IPS-18c (cell line): Measurements from ENCODE around the gene MRNIP.
A peak's percentile ranks its signal among the peaks of the same experiment; 100 is the strongest.

ENCODE experiments used
- H3K4me3 ChIP-seq: 2 replicates; pipeline ENCODE4 v1.7.0; 2013; ENCODE audit warnings: low read depth, mild to moderate bottlenecking, low read length, moderate library complexity; ENCODE audit not compliant: insufficient read depth
- H3K9me3 ChIP-seq: one replicate; pipeline ENCODE4 v1.6.1; 2013; ENCODE audit warnings: mild to moderate bottlenecking, low read length, moderate library complexity; ENCODE audit not compliant: control insufficient read depth, insufficient read depth

The MRNIP gene

GRCh38 chr5:179804555-179804947, 54.1 kb downstream of the MRNIP start:
- H3K4me3 ChIP-seq: 0 out of 2 replicates have a peak overlapping the region, but pooled peaks have one; percentile 5

DNA sequence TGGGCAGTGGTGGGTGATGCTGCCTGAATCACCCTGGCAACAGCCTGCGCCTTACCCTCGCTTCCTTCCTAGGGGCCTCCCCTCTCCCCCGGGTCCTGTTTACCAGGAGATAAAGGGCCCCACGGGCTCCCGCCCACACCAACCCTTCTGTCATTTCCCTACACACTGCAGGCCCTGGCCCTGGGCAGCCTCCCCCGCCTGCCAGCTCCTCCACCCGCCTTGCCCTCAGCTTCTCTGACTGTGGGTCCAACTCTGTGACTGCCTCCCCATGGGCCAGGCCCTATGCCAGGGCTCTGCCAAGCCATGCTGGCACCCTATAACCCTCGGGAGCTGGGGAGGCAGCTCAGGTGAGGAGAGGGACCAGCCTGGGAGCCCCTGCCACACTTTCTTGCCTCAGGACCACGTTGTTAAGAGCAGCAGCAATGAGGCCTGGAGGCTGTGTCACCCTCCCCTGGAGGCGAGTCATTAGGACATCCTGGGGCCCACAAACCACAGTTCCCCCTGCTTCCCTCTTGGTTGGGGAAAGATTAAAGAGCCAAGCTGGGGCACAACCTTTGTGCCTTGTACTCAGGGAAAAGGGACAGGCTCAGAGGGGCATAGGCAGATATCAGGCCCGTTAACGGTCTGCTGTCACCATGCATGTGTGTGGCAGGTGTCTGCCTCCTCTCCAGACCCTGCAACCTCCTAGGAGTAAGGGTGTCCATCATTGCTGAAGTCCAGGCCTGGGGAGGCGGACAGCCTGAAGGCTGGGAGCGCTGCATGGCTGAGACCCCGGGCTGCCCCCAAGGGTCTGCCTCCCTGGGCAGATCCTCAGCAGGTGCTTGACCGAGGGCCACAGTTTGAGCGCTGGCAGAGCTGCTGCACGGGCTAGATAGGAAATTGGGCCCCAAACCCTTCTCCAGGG, 54.7 kb downstream of the MRNIP start:
- H3K4me3 ChIP-seq: no peak overlapping the region

More at GRCh38 chr5:179804555-179804947, 54.1 kb downstream of the MRNIP start:
- H3K9me3 ChIP-seq: no peaks in the 10 kb centered on the region

GRCh38 chr5:179802950-179803562, 55.6 kb downstream of the MRNIP start:
- H3K4me3 ChIP-seq: no peak overlapping the region; the same call in 1 of the 2 replicates

More for the DNA sequence above, 54.7 kb downstream of the MRNIP start:
- H3K9me3 ChIP-seq: no peaks in the 10 kb centered on the region

DNA sequence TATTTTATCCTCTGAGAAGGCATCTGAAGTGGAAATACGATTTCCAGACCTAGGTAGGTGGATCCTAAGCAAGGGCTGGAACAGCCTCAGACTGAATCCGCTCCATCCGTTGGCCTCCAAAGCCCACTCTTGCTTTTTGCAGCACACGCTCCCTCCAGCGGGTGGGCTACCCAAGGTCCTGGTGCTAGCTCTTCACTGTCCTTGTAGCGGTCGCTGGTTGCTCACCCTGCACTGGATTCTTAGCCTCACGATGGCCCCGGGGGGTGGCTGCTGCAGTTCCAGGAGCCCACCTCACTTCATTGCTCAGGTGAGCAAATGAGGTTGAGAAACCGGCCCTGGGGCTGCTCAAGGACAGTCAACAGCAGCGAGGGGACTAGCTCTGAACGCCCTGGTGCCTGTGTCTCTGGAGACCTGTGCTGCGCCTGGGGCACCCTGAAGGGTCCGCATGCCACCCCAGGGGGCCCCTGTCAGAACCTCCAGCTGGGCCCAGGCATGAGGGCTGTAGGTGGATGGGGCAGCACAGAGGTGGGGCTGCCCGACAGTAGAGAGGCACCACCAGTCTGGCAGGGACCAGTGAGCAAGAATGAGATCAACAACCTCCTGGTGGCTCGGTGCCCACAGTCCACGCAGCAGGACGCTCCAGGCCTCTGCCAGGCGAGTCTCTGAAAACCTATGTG, 56.3 kb downstream of the MRNIP start:
- H3K9me3 ChIP-seq: no peaks in the 10 kb centered on the region
- H3K4me3 ChIP-seq: no peak overlapping the region; the same call in 1 of the 2 replicates

More at GRCh38 chr5:179802950-179803562, 55.6 kb downstream of the MRNIP start:
- no peaks in the 10 kb centered on the region for H3K9me3 ChIP-seq

DNA sequence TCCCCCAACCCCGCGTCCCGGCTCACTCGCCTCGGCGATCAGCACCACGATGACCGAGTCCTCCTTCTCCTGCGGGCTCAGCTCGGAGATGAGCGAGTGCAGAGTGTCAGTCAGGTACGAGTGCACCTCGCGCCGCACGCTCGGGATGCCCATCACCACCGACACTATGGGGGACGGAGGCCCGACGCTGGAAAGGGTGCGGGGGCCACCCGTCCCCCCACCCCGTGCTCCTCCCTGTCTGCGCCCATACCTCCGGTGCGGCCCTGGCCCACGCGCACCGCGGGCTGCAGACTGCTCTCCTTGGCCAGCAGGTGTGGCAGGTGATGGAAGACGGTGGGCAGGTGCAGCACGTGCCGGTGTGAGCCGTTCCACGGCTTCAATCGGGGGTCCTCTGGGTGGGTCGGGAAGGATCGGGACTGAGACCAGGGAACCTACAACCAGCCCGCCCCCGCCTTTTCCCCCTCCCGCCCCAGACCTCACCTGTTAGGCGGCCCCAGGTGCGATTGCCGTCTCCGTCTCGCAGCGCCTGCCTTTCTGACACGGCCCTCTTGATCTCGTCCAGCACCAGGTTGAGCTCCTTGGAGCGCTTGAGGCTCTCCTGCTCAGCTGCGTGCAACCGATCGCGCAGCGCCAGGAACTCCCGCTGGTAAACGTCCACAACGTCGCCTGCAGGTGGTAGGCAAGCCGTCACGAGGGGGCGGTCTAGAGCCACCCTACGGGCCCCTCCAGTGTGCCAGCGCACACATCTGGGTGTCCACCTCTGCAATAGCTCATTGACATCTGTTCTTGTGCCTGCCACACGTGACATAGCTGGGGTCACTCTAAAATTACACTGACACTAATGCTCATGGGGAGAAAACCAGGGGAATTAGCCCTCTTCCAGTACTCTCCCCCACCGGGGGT, 57.1 kb downstream of the MRNIP start:
- H3K9me3 ChIP-seq: no peaks in the 10 kb centered on the region
- H3K4me3 ChIP-seq: no peak overlapping the region

GRCh38 chr5:179800696-179801201, 57.9 kb downstream of the MRNIP start:
- Histone ChIP-seq H3K9me3 (no peaks in the 10 kb centered on the region), H3K4me3 (no peak overlapping the region)

- H3K9me3 ChIP-seq: no peaks in the 10 kb centered on the region
- H3K4me3 ChIP-seq: no peak overlapping the region
Observed at GRCh38 chr5:179800071-179800695, 58.4 kb downstream of the MRNIP start.

GRCh38 chr5:179799644-179799973, 59.0 kb downstream of the MRNIP start:
- Histone ChIP-seq H3K4me3 (no peak overlapping the region), H3K9me3 (no peaks in the 10 kb centered on the region)

DNA sequence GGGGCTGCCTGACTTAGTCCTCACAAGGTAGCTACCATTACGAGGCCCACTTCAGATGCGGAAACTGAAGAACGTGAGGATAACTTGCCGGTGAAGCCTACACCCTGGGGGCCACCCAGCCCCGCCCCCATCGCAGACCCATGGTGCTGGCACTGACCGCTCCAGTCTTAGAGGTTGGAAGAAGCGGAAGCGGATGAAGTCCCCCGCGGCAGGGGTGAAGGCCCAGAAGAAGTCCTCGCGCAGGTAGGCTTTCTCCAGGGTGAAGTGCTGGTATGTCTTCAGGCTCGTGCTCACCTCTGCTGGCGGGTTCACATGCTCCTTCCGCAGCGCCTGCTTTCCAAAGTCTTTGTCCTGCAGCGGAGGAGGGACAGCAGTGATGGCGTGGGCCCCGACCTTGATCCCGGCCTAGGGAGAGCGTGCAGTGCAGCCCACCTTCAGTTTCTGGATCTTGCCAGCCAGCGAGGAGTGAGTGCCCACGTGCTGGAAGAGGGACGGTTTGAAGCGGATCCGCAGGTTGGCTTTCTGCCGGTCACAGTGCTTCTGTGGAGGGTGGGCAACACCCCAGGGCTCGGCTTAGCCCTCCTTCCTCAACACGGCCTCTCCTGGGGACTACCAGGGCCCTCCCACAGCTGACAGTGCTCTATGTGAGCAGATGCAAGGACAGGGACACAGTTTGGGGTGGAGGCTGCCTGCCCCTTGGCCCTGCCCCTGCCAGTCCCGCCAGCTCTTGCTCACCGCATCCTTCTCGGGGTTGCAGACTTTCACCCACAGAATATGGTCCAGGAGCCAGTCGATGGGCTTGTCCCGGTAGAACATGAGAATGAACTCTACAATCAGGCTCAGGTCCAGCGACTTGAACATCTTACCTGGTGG, 59.6 kb downstream of the MRNIP start:
- Histone ChIP-seq H3K9me3 (no peaks in the 10 kb centered on the region), H3K4me3 (no peak overlapping the region)

DNA sequence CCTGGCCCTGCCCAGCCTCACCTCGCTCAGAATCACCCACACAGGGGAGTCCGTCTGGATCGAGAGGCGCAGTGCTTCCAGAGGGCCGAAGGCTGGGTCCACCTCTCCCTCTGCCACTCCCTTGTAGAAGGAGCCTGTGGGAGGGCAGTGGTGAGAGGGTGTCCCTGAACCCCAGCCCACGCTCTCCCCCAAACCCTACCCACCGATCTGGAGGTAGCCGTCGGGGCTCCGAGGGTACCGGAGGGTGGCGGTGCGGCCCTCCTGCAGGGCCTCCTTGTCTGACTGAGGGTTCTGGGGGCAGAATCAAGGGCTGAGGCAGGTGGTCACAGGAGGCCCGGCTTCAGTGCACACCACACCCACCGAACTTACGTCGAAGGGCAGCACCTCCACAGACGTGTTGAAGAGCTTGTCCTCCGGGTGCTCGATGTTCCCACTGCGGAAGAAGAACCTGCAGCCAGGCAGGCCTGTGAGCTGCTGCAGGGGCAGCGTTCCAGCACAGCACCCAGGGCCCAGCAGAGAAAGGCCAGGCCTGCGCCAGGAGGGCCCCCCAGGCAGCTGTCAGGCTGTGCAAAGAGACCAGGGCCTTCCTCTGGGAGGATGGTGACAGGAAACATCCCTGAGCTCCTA, 60.4 kb downstream of the MRNIP start:
- no peak overlapping the region for H3K4me3 ChIP-seq
- no peaks in the 10 kb centered on the region for H3K9me3 ChIP-seq

DNA sequence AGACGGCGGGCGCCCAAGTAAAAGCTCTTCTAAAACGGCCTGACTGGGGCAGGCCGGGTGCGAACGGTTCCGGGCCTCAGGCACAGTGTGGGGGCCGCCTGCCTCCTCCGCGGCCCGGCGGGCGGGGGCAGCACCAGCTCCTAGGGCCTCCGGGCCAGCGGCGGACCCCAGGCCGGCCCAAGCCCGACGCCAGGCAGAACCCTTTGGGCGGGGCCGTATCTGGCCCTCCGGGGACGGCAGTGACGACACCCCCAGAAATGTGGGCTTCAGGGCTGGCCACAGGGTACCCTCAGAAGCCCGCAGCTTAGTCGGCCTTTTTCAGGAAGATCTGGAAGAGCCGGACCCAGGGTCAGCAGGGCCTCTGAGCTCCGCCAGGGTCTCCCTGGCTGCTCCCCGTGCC, 60.9 kb downstream of the MRNIP start:
- Histone ChIP-seq H3K9me3 (no peaks in the 10 kb centered on the region), H3K4me3 (no peak overlapping the region)

DNA sequence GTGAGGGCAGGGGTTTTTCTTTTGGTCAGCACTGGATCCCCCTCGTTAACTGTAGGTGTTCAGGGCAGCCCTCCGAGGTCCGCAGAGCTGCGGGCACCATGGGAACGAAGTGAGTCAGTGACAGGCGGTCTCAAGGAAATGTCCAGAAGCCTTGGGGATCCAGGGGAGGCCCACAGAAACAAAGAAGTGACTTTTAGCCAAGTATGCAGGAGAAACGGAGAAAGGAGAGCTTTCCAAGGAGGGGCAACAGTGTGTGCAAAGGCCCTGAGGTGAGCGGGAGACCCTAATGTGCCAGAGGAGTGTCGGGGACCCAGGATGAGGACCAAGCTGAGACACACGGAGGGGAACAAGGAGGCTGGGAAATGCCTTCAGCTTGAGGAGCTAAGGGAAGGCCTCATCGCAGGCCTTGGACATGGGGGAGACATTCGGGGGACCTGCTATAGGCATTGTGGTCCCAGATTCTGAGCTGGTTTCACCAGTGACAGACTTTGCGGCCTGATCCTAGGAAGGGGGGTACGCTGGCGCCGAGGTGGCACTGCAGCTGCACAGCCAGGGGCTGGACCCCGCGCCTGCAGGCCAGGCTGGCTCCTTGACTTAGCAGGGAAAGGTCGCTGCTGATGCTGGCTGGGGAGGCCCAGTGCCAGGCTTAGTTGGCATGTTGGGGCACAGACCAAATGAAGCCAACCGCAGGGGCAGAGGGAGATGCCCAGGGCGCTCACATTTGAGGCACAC, 61.6 kb downstream of the MRNIP start:
- H3K4me3 ChIP-seq: peak overlapping the region; percentile 78; the same call in 1 of the 2 replicates
- no peaks in the 10 kb centered on the region for H3K9me3 ChIP-seq

- peak overlapping the region; percentile 78 for H3K4me3 ChIP-seq
- no peaks in the 10 kb centered on the region for H3K9me3 ChIP-seq
Observed at GRCh38 chr5:179795863-179796833, 62.5 kb downstream of the MRNIP start.
